OCI-LY7 (cell line): ENCODE data around the gene COPB2. TPM values are rescaled to one million over a fixed set of nuclear protein-coding genes. Genes with fewer than 3 reads are reported as not detected.

Experiments
- BruUV-seq: library from RNA; stranded (reverse); fragments of 400-500 nt; replicated peaks from 2 replicates; lab custom pipeline; 2021; lab: Mats Ljungman, UMichigan
- CTCF ChIA-PET: fragments of 300-600 bp; sonication (Branson Sonifier 250); formaldehyde crosslinking; loops from one replicate; lab custom pipeline; 2022; ENCODE audit warnings: antibody characterized with exemption; ENCODE audit not compliant: unreplicated experiment; lab: Charles Lee
- POLR2A ChIA-PET: fragments of 300-600 bp; sonication (Branson Sonifier 250); formaldehyde crosslinking; loops from one replicate; lab custom pipeline; 2022; ENCODE audit warnings: antibody characterized with exemption; lab: Charles Lee
- DNase-seq: peaks from one replicate; pipeline ENCODE4 v3.0.0-alpha.2; 2015; ENCODE audit warnings: low spot score
- H2AFZ ChIP-seq: fragments of 200-600 bp; sonication (generic), shearing (Covaris generic); 2 replicates; pipeline ENCODE4 v1.6.1; 2014; ENCODE audit warnings: mild to moderate bottlenecking, antibody characterized with exemption, low read length, moderate library complexity
- H3K27ac ChIP-seq: fragments of 200-600 bp; sonication (generic); 2 replicates; pipeline ENCODE4 v1.5.1; 2014; ENCODE audit warnings: mixed run types, low read depth, mild to moderate bottlenecking, moderate library complexity, low read length, inconsistent platforms; ENCODE audit not compliant: poor library complexity, severe bottlenecking
- H3K36me3 ChIP-seq: fragments of 200-600 bp; sonication (generic); 2 replicates; pipeline ENCODE4 v1.6.1; 2014; ENCODE audit warnings: mild to moderate bottlenecking, antibody characterized with exemption, low read length, moderate library complexity, mixed read lengths; ENCODE audit not compliant: insufficient read depth
- H3K4me1 ChIP-seq: fragments of 200-600 bp; sonication (generic); 2 replicates; pipeline ENCODE4 v1.5.1; 2014; ENCODE audit warnings: mild to moderate bottlenecking, low read length; ENCODE audit not compliant: insufficient read depth, poor library complexity, severe bottlenecking
- H3K4me2 ChIP-seq: fragments of 200-600 bp; sonication (generic); 2 replicates; pipeline ENCODE4 v1.6.1; 2014; ENCODE audit warnings: mild to moderate bottlenecking, low read length
- H3K4me3 ChIP-seq: fragments of 200-600 bp; sonication (generic); 2 replicates; pipeline ENCODE4 v1.5.1; 2014; ENCODE audit warnings: mild to moderate bottlenecking, low read depth, low read length; ENCODE audit not compliant: poor library complexity, severe bottlenecking
- H3K79me2 ChIP-seq: fragments of 200-600 bp; sonication (generic); 2 replicates; pipeline ENCODE4 v1.6.1; 2016; ENCODE audit warnings: low read depth, mild to moderate bottlenecking, low read length, moderate library complexity, mixed read lengths; ENCODE audit not compliant: insufficient read depth
- H3K9me2 ChIP-seq: fragments of 200-600 bp; sonication (generic); 2 replicates; pipeline ENCODE4 v1.6.1; 2016; ENCODE audit warnings: mild to moderate bottlenecking, low read length, mixed read lengths; ENCODE audit not compliant: insufficient read depth
- H3K9me3 ChIP-seq: fragments of 200-600 bp; sonication (generic); 2 replicates; pipeline ENCODE4 v1.6.1; 2014; ENCODE audit warnings: mild to moderate bottlenecking, mixed run types, low read length, mixed read lengths
- H4K20me1 ChIP-seq: fragments of 200-600 bp; sonication (generic); 2 replicates; pipeline ENCODE4 v1.6.1; 2014; ENCODE audit warnings: mild to moderate bottlenecking, antibody characterized with exemption, low read length, moderate library complexity, mixed read lengths; ENCODE audit not compliant: insufficient read depth
- EZH2phosphoT487 ChIP-seq: fragments of 200-600 bp; sonication (generic); IDR thresholded peaks from 2 replicates; pipeline ENCODE4 v1.6.1; 2018; ENCODE audit warnings: low read depth, borderline replicate concordance, mild to moderate bottlenecking, mixed run types, antibody characterized with exemption, low read length, moderate library complexity, mixed read lengths
- intact Hi-C: fragments of 100-400 bp; cut with micrococcal nuclease; formaldehyde crosslinking; loops from one replicate; pipeline ENCODE4 v1.10.0; 2022; ENCODE audit not compliant: unreplicated experiment
- total RNA-seq, 2 experiments: library from RNA; depleted of rRNA in 1 of 2; stranded (reverse); fragments of >200 nt in 1 of 2; shearing (Covaris generic) in 1 of 2; gene quantifications; 2 replicates each; pipeline ENCODE4 v1.2.3, GENCODE V29; 2014 to 2022
- TF ChIP-seq, protein P1 (sequence below): fragments of 200-600 bp; sonication (generic); conservative IDR thresholded peaks from 2 replicates; pipeline ENCODE4 v1.5.1; 2014; ENCODE audit warnings: mild to moderate bottlenecking, antibody characterized with exemption, low read length, moderate library complexity, mixed read lengths

COPB2 gene
- total RNA-seq, 2 experiments from 2014 or later: 67.9 to 106 TPM

GRCh38 chr3:139357899-139358298, 31.5 kb downstream of the COPB2 start:
- H3K36me3 ChIP-seq: peaks cover 99% of the 10 kb centered on the region
- no peak overlapping the region for H3K27ac ChIP-seq
- H3K9me2 ChIP-seq: no peaks in the 10 kb centered on the region
- no peak for TF ChIP-seq EZH2phosphoT487
- TF ChIP-seq, protein P1, sequence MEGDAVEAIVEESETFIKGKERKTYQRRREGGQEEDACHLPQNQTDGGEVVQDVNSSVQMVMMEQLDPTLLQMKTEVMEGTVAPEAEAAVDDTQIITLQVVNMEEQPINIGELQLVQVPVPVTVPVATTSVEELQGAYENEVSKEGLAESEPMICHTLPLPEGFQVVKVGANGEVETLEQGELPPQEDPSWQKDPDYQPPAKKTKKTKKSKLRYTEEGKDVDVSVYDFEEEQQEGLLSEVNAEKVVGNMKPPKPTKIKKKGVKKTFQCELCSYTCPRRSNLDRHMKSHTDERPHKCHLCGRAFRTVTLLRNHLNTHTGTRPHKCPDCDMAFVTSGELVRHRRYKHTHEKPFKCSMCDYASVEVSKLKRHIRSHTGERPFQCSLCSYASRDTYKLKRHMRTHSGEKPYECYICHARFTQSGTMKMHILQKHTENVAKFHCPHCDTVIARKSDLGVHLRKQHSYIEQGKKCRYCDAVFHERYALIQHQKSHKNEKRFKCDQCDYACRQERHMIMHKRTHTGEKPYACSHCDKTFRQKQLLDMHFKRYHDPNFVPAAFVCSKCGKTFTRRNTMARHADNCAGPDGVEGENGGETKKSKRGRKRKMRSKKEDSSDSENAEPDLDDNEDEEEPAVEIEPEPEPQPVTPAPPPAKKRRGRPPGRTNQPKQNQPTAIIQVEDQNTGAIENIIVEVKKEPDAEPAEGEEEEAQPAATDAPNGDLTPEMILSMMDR: no peak
- no peak for DNase-seq
- H3K4me3 ChIP-seq: no peak overlapping the region
- no peaks in the 10 kb centered on the region for H3K79me2 ChIP-seq
- H3K4me1 ChIP-seq: no peaks in the 10 kb centered on the region
- CTCF ChIA-PET: no interaction called here
- no peaks in the 10 kb centered on the region; the same call in 1 of the 2 replicates for H4K20me1 ChIP-seq
- H3K4me2 ChIP-seq: no peak overlapping the region
- no peak overlapping the region for H2AFZ ChIP-seq
- no TSS peak for BruUV-seq
- no peaks in the 10 kb centered on the region for H3K9me3 ChIP-seq
- POLR2A ChIA-PET: interaction anchor here (1.2 kb wide), 1 partner anchor 13 kb away, joined by 3 read pairs; no protein-coding TSS in a partner anchor
- intact Hi-C loops: no loop called here

DNA sequence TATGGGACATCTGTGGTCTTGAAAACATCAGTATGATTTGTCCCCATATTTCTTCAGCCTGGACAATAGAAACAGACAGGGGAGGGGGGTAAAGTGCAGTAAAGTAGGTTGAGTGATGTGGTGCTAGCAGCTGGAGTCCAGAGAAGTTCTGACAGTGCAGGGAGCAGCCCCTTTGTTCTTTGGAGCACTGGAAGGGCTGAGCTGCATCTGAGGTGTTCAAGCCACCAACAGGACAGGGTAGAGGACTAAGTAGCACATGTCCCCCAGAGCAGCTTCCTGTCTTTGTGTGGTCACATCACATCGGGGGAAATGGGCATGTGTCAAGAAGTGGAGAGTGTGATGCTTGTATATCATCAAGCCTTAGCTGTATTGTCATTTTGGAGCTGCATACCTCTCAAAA, 33.6 kb downstream of the COPB2 start:
- intact Hi-C loops: no loop called here
- no peak overlapping the region for H3K4me3 ChIP-seq
- no peaks in the 10 kb centered on the region for H3K79me2 ChIP-seq
- ChIA-PET CTCF (interaction anchor here (0.8 kb wide), 1 partner anchor 11 kb away, joined by 4 read pairs; no protein-coding TSS in a partner anchor), POLR2A (interaction anchor here (0.7 to 1.3 kb wide), 3 partner anchors 9 to 35 kb away, joined by 3 to 5 read pairs (median 4); no protein-coding TSS in a partner anchor)
- no peaks in the 10 kb centered on the region for H3K9me2 ChIP-seq
- no peaks in the 10 kb centered on the region for H3K9me3 ChIP-seq
- no peak for TF ChIP-seq EZH2phosphoT487
- TF ChIP-seq, protein P1: no peak
- no peaks in the 10 kb centered on the region for H3K4me1 ChIP-seq
- H3K27ac ChIP-seq: no peak overlapping the region
- no peak overlapping the region for H2AFZ ChIP-seq
- no peak overlapping the region for H3K4me2 ChIP-seq
- peaks cover 100% of the 10 kb centered on the region for H3K36me3 ChIP-seq
- DNase-seq: no peak
- BruUV-seq: no TSS peak
- H4K20me1 ChIP-seq: no peaks in the 10 kb centered on the region; the same call in 1 of the 2 replicates

- no peaks in the 10 kb centered on the region for H3K9me3 ChIP-seq
- ChIA-PET POLR2A (interaction anchor here (0.7 to 1.3 kb wide), 3 partner anchors 9 to 36 kb away, joined by 3 to 5 read pairs (median 4); no protein-coding TSS in a partner anchor), CTCF (no interaction called here)
- H3K4me1 ChIP-seq: no peaks in the 10 kb centered on the region
- no peaks in the 10 kb centered on the region for H3K9me2 ChIP-seq
- no peak for DNase-seq
- TF ChIP-seq, protein P1: no peak
- no peak for TF ChIP-seq EZH2phosphoT487
- H4K20me1 ChIP-seq: no peaks in the 10 kb centered on the region; the same call in 1 of the 2 replicates
- H3K27ac ChIP-seq: no peak overlapping the region
- no peak overlapping the region for H3K4me2 ChIP-seq
- H2AFZ ChIP-seq: no peak overlapping the region
- no peak overlapping the region for H3K4me3 ChIP-seq
- no TSS peak for BruUV-seq
- intact Hi-C loops: no loop called here
- H3K36me3 ChIP-seq: peaks cover 100% of the 10 kb centered on the region
- H3K79me2 ChIP-seq: no peaks in the 10 kb centered on the region
Measured at GRCh38 chr3:139355476-139355875, 34.0 kb downstream of the COPB2 start.
